Midbrain (tissue), 1 donor: ENCODE results near the gene VTN.

Experiments
- DNase-seq: peaks from one replicate; lab custom pipeline; 2025; lab: John Stamatoyannopoulos, UW

The VTN gene

DNA sequence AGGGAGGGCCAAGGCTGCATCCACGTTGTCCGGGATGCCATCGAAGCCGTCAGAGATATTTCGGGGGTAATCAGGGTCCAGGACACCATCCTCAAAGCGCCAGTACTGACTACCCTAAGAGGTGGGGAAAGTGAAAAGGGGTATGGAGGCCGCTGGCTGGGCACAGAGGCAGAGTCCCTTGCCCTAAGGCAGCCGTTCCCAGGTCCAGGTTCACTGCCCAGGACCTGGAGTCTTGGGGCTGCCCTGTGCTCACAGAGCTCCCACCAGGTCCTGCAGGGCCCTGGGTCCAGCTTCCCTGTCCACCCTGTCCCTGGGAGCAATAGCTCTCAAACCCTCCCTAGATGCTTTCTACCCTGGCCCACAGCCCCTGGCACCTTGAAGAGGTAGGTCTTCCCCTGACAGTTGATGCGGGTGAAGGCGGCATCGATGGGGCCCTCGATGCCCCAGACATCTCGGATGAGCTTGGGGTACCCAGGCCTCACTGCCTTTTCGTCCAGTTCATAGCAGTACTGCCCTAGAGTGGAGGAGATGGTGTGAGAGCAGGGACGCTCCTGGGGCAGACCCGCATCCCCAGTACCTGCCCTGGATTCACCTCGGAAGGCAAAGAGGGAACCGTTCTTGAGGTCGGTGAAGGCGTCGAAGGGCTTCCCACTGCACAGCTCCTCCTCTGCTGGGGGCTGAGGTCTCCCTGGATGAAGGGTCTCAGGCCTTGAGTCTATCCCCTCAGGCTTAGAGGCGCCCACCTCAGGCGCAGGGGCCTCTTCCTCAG lies 1.0 kb downstream of the VTN start:
- no peak for DNase-seq

DNA sequence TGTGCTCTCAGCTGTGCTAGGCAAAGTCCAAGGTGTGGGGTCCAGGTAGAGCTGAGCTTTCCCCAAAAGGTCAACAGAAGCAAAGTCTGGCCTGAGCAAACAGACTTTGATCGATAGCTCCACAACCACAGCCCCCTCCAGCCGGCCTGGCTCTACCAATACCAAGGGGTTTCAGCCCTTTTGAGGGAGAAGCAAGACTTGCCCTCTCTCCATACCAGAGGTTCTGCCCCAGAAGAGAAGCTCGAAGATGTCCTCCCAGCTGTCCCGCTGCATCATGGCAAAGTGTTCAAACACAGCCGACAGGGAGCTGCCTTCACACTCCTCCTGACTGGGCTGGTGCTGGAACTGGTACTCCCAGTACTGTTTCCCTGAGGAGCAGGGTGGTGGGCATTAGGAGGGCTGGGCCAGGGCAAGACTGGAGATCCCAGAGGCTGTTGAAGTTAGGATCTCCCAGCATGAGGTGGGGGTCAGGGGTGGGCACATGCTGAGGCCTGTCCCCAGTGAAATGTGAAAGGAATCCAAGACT lies 1.7 kb downstream of the VTN start:
- DNase-seq, result no peak

DNA sequence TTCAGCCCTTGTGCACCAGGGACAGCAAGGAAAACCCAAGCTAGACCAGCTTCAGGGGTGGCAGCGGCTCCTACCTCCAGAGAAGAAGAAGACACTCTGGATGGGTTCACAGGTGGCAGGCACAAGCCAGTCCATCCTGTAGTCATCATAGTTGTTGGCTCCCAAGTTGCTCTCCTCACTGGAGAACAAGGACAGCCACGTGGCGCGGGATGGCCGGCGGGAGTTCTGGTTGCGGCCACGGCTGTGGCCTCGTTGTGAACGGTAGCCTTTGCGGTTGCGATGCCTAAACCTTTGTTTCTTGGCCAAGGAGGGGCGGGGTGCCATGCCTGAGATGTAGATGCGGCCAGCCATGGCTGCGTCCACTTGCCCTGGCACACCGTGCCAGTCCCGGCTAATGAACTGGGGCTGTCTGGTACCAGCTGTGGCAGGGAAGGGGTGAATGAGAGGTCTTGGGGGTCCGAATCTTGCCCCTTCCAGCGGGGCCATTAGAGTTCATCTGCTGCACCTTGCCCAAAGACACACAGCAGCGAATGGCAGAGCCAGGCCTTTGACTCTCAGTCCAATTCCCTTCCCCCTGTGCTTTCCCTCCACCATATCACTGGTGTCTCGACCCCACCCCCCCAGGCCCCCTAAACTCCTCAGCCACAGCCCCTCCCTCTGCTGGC lies 2.3 kb downstream of the VTN start:
- DNase-seq, result no peak

DNA sequence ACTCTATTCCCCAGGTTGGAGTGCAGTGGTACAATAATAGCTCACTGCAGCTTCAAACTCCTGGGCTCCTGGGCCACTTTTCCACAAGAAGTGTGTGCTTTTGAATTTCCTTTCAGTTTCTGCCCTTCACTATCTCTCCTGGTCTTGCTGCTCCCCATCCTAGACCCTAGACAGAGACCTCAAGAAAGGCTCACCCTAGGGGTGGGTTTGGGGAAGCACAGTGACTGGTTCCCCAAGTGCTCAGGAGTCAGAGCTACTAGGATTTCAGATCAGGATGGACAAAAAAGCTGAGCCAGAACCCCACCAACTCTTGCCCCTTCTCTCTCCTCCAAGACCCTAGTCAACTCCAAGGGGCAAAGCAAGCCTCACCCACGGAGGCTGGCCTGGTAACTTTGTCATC lies 3.5 kb downstream of the VTN start:
- DNase-seq, result no peak

DNA sequence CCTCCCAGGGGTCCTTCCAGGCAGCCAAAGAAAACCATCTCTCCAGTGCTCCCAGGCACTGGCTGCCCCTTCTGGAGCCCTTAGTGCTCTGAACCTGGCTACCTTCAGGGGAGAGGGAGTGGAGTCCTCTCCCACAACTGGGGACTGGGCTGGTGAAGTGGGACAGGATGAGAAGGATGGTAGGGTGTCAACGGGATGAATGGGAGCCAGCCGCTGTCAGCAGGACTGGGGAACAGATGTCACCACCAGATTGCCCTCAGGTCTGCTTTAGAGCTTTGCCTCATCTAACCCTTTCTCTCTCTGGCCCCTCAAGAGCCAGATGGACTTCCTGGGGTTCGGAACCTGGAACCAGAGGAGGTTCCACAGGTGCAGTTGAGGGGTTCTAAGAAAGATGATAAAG lies 4.6 kb downstream of the VTN start:
- no peak for DNase-seq

DNA sequence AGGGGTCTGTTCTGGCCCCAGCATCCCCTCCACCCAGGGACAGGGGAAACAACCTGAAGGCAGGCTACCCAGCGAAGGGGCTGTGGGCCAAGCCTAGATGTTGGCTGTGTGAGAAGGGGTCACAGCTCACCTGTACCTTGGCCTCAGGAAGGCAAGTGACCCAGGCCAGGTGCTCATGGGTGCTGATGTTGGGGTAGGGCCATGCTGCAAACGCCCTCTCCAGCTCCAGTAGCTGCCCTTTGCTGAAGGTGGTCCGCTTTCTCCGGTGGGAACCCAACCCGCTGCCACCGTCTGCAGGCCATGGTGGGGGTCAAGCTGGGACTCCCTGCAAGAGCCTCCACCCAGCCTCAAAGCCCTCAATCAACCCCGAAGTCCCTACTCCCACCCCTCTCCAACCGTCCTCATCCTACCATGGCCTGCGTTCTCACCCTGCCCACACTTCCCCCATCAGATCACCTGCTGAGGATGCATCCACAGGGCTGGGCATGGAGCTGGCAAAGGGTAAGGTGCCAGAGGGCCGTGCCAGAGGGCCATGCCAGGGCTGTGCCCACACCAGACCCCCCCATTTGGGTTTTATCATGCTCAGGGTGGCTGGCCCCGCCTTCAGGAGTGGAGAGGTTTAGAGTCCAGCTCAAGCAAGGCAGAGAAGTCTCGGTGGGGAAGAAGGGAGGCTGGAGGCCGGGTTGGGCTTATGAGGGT lies 5.3 kb downstream of the VTN start, which contains the start of gene SEBOX:
Gene SEBOX, minus strand, starts transcription at position 535 of the 699 bp plus-strand sequence. Its CDS starts 48 bp downstream, at position 487.
- no peak for DNase-seq

DNA sequence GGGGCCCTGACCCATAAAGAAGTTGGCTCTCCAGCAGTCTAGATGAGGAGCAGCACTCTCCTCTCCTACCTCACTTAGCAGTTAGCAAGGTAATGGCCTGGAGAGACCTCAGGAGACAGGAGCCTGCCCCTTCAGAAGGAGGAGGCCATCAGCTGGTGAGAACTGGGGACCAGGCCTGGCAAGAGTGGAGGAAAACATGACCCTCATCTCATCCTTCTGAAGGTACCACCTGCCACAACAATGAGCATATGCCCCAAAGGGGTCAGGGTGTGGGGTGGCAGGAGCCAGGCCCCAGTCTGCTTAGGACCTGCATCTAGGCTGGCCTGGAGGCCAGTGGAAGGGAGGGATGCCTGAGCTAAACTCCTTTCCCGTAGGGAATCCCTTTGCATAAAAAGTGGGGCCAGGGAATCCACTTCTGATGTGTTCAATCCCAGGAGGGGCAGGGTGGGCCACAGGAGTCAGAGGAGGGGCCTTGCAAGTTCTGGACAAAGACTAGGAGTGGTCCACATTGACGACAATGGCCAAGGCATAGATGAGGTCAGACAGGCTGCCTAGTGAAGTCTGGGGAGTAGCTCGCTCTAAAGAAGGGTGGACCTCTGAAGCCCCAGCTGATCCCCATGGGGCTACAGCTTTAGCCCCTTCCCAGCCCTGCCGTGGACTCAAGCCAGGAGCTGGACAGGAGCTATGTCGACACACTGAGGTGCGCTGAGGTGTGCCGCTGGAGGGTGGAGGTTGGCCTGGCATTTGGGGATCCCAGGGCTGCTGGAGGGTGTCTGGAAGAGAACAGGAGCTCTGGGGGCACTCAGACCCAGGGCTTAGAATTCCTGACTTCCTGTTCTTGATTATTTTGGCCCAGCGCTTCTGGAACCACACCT lies 6.1 kb downstream of the VTN start:
- DNase-seq, result no peak

DNA sequence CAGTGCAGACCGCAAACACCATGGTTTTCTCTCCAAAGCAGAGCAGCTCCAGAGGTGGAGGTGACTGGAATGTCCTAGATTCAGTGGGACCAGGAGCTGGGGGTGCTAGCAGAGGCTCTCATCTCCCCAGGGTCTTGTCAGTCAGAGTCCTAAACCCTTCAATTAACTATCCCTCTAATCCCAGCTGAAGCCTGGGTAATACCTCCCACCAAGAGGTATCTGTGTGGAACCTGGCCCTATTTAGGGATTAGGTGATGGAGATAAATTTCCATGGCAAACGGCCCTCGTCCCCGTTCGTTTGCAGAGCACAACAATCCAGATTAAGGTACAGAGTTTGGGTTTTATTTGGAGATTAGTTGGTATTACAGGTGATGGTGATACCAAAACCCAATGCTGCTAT lies 6.9 kb downstream of the VTN start:
- no peak for DNase-seq

DNA sequence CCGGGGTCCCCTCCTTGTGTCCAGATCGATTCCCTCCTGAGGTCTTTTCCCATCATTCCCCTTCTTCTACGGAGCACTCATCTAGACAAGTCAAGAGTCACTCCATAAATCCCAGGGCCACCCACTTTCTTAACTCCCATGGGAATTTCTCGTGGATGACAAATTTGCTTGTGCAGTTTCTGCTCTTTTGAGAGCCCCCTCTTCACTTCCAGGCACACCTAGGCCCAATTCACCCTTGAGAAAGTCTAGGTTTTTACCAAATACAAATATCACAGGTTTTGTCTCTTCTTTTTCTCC lies 12.3 kb downstream of the VTN start:
- no peak for DNase-seq

DNA sequence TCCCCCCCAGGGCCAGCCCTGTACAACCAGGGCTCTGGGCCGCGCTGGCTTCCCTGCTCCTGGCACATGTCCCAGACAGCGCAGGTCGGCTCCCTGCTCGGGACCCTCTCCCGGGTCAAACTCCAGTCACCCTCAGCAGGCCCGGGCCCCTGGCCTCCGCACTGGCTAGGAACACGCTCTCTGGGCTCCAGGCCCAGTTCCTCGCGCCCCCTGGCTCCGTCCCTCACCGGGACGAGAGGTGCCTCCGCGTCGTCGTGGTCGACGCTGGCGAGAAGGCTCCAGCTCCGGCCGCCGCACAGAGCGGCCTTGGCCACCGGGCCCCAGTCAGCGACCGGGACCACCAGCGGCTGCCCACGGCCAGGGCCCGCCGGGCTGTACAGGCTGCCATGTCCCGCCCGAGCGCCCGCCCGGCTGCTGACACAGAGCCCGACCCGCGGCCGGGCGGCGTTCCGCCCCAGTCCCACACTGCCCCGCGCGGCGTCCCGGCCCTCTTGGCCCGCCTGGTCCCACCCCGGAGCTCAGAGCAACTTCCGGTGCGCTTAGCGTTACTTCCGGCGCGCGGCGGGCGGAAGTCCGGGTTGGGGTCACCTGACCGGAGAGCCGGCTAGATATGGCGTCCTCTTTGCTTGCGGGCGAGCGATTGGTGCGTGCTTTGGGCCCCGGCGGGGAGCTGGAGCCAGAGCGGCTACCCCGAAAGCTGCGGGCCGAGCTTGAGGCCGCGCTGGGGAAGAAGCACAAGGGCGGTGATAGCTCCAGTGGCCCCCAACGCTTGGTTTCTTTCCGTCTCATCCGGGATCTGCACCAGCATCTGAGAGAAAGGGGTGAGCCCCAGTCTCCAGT lies 12.8 kb downstream of the VTN start, which contains the start of gene POLDIP2:
Gene POLDIP2, minus strand, starts transcription at position 467 of the 840 bp plus-strand sequence. Its CDS starts 79 bp downstream, at position 388.
- peak; percentile 97 for DNase-seq

DNA sequence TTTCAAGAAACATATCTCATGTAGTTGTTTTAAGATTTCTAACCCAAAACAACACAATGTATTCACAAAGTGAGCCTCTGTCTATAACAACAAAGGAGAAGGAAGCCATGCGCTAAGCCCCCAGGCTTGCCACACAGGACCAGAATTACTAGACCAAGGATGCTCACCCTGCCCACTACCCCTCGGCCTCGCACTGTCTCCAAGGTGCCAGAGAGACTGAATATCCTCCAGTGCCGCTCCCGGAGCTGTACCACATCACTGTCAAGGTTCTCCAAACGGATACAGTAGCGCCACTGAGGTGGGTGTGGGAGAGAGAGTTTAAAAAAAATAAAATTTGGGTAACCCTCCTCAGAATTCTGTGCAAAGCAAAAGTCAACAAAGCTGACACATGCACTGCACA lies 19.8 kb downstream of the VTN start:
- DNase-seq, result no peak

DNA sequence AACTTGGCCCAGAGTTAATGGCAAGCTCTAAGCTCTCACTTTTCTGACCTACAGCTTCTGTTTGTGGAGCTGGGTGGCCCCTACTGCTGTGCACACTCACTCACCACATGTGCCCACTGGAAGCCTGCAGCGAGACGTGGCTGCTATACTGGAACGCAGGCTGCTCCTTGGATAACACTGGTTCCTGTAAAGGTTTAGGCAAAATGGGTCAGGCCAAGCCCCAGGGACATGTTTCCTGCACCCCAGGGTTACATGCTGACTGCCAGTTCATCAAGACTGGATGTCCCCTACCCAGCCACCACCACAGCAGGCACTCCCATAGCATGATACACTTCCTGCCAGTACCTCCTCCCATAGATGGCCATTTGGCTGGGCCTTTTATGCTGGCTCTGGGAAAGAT lies 21.1 kb downstream of the VTN start:
- no peak for DNase-seq

DNA sequence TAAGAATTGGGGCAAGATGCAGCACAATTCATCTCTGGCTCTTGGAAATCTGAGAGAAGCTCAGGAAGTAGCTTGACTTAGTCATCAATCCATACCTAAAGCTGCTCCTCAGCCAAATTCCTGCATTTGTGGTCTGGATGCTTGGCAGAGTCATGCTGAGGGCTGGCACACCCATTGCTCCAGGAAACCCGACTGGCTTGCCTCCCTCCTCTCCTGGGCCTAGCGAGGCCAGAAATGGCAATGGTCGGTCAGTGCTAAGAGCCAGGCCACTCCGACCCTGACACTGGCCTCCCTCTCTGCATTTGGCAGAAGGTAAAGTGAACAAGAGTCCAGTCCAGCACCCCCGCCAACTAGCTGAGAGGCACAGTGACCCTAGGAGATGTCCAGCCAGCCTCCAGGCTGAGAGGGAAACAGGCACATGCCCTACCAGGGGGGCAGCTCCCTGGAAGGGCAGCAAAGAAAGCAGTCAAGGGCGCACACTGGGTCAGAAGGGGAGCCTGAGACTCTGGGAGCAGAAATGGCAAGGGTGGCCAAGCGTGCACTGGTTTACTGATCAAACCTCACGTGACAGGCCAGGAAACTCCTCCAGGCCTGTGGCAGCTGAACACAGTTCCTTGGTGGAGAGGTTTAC lies 22.7 kb downstream of the VTN start:
- DNase-seq, result no peak

DNA sequence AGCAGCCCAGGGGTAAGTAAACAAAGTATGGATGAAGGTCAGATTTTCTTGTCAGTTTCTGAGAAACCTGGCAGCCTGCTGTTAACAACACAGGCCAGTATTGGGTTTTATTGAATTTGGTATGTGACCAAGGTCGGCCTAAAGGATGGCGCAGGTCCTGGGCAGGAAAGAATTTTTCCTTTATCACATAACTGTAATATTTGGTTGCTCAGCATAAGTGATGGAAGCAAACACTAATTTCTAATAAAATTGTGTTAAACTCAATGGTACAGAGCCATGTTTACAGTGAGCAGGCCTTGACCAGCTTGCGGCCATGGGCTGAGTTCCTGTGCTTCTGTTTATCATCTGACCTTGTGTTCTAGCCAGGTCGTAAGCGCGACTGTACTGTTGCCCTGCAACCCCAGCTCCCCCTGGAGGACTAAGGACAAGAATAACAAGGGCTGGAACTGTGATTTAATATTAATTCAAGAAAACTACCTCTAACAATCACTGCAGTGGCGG lies 23.3 kb downstream of the VTN start:
- DNase-seq, result no peak

DNA sequence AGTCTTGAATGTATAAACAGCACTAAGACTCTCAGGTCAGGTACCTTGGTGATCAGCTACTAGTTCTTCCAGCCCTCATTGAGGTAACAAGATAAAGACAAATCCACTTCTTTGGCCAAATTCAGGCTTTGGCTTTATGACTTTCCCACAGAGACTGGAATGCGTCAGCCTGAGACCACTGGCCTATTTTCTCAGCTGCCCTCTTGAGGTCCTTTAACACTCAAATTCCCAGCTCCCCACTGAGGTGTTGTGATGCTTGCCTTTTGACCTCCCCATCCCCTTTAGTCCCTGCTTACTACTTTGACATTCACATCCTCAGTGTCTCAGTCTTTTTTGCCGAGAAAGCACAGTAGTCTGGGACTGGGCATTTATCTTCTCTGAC lies 23.9 kb downstream of the VTN start:
- no peak for DNase-seq

DNA sequence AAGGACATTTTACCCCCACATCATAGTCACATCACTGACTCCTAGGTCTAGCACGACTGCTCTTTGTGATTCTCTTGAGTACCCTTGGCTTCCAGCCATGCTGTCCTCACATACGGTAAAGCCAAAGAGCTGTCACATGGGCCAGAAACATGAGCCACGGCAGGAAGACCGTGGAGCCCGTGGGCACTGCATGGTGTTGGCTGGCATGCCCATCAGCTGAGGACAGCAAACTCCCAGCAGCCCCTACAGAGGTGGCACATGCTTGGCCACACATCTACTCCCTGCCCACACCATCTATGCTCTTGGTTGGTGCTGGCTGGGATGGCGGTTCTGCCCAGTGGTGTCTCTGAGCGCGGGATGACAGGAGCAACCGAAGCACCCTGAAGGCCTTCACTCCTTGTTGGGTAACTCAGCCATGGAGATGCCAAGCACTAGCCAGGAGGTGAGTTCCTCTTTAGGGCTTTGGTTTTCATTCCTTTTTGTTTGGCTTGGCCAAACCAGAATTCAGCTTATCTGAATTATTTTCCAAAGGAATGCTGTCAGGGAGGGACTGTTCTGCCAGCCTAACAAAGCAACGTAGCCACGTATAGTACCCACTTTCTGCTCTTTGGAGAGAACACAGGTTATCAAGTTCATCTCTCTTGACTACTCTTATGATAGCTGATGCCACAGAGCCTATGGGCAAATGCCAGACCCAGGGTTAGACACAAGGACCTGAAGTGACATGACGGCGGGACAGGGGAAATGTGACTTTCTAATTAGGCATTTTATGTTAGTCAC lies 24.5 kb downstream of the VTN start:
- DNase-seq, result no peak

DNA sequence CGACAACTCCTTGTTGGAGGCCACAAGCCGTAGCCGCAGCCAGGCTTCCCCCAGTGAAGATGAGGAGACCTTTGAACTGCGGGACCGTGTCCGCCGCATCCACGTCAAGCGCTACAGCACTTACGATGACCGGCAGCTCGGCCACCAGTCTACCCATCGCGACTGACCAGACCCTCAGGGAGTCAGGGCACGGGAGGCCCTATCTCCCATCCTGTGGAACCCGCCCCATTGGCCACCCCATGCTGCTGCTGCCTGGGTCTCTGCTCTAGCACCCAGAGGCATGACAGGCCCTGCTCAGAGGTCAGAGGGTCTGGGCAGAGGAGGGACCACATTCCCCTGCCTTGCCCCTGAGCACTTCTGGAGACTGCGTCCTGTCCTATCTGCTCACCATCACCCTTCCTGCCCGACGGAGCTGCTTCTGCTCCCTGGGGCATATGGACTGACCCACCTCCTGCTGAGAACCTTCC lies 25.6 kb downstream of the VTN start:
- DNase-seq, result no peak

DNA sequence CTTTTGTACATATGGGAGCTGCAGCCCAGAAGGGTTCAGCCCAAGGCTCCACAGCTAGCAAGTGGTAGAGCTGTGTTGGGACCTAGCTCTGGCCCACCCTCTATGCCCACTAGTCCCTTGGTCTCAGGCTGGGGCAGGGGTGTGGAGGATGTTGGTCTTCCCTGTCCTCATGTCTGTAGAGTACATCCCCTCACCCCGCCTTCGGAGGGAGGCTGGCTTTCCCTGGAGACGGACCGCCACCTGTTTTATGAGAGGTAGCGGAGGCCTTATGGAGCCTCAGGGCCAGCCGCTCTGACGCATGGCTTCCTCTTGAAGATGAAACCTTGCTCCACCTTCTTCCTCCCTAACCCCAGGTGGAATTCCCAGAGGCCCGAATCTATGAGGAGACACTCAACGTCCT lies 26.1 kb downstream of the VTN start:
- DNase-seq, result no peak

DNA sequence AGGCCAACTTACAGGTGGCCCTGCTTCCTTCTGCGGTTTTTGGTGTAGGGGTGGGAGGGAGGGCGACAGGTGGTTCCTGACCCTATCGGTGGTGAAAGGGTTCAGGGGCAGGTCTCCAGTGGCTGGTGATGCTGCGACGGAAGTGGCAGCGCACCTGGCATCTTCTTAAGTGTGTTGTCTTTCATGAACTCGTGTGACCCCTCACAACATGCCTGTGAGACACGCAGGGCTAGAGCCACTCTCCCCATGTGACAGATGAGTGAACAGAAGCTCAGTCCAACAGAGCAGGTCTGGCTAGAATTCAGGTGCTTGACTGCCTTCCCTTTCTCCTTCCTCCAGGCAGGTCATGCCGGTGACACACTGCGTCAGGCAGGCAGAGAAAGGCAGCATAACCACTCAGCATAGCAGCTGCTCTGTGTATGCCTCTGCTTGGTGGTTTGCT lies 26.6 kb downstream of the VTN start:
- DNase-seq, result no peak
